HG03045 (cell line): ENCODE data around the gene PACSIN1.
A peak's percentile ranks its signal among the peaks of the same experiment; 100 is the strongest.

ENCODE experiments used
- ATAC-seq: cut with Tn5 transposase; IDR thresholded peaks from one replicate; pipeline ENCODE4 v1.9.1; 2021; ENCODE audit warnings: mild to moderate bottlenecking, moderate library complexity; ENCODE audit not compliant: unreplicated experiment

Gene PACSIN1, protein sequence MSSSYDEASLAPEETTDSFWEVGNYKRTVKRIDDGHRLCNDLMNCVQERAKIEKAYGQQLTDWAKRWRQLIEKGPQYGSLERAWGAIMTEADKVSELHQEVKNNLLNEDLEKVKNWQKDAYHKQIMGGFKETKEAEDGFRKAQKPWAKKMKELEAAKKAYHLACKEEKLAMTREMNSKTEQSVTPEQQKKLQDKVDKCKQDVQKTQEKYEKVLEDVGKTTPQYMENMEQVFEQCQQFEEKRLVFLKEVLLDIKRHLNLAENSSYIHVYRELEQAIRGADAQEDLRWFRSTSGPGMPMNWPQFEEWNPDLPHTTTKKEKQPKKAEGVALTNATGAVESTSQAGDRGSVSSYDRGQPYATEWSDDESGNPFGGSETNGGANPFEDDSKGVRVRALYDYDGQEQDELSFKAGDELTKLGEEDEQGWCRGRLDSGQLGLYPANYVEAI

DNA sequence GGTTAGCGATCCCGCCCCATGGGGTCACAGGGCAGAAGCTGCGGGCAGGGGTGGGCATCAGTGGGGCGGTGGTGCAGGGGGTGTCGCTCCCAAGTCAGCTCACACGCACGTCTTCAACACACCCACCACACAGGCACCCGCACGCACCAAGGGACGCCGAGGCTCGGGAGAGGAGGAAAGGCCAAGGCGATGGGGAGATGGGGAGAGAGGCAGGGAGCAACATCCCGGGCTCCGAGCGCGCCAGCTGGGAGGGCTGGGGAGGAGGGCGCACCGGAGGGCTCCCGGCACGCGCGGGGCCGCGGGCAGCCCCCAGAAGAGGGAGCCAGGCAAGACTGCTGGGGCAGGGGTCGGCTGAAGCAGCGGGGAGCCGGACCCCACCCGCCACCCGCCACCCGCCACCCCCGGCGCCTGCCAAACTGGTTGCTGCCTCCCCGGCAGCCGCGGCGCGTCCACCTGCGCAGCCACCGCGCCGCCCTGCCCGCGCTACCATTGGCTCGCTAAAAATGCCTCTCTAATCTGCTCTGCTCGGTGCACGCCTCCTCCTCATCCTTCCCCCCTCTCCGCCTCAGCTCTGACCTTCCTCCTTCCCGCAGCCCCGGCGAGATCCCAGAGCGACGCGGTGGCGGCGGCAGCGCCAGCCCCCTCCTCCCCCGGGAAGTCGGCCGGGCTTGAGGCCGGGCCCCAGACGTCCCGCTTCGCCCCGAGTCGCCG lies at the start of gene PACSIN1:
PACSIN1 (plus strand) TSS at position 546 of the 711 bp plus-strand sequence. CDS start 60,230 bp downstream, outside the sequence.
- no peak for ATAC-seq

DNA sequence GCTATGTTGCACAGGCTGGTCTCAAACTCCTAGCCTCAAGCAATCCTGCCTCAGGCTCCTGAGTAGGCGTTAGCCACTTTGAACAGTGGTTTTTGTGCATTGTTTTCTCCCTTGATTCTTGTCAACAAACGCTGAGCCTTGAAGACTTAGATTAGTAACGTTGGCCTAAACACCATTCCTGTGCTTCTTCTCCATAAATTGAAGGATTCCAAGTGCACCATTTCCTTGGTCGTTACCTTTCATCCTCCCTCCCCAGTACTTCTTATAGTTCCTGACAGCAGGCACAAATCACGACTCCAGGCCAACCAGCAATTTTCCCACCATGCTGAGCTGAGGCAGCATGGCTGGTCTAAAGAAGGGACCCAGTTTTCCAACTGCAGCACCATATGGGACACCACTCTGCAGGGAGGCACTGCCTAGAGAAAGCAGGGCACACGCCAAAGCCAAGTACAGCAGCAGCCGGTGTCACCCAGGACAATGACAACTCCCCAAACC lies 49.0 kb upstream of the PACSIN1 start:
- no peak for ATAC-seq

DNA sequence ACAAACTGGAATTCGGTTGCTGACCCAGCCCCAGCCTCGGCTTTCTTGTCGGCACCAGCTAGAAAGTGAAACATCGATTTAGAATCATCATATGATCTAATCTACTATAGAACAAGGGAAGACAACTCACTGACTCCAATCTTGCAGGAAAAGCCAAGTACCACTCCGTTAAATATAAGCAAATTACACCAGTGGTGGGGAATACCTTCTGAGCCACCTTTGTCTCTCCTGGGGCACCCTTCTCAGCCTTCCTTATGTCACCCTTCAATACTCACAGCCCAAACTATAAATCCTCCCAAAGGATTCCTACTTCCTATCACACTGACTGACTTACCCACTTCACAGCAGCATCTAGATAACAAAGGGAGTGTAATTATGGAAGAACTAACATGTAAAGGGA lies 47.5 kb upstream of the PACSIN1 start:
- ATAC-seq: no peak

DNA sequence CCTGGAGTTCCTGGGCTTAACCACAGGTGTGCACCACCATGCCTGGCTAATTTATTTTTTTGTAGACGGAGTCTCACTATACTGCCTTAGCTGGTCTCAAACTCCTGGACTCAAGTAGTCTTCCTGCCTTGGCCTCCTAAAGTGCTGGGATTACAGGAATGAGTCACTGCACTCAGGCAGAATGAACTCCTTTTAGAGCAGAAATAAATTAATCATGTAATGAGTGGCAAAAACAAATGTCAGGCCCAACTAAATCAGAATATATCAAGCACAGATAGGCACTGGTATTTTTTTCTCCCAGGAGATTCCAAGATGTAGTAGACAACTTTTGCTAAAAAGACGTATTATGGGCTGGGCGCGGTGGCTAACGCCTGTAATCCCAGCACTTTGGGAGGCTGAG lies 42.6 kb upstream of the PACSIN1 start:
- no peak for ATAC-seq

DNA sequence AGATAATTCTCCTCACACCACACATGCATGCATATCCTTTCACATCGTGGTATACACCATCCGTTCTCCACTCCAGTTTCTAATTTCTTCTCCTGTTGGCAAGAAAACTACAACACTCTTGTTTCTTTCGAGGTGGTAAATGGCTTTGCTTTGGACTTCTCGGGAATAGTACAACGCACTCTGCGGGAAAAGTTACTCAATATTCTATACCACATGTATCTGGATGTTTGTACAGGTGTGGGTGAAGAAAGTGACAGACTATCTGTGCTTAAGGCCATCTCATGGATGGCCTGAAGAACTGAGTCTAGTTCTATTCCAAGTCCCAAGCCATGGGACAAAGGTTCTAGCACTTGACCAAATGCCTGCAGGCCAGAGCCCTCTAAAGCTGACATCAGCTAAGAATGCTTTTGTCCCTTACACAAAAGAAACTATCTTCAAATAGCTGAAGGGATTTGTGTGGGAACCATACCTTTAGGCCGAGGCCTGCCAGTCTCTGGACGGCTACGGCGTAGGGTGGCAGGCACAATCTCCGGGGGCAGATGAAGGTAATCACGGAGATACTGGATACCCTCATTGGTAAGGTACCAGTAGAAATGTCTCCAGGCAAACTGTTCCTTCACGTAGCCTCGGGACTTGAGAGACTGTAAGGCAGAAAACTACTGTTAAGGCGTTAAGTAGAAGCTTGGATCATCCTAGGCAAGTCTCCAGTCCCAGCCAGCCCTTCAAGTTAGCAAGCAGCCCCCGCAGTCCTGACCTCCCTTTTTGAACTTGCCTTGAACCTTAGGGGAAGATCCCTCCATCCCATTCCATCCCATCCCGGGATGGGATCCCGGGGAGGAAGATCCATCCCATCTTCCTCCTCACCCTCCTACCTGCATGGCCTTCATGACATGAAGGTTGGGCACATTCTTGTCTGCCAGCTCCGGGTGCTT lies 41.4 kb upstream of the PACSIN1 start:
- ATAC-seq: no peak

DNA sequence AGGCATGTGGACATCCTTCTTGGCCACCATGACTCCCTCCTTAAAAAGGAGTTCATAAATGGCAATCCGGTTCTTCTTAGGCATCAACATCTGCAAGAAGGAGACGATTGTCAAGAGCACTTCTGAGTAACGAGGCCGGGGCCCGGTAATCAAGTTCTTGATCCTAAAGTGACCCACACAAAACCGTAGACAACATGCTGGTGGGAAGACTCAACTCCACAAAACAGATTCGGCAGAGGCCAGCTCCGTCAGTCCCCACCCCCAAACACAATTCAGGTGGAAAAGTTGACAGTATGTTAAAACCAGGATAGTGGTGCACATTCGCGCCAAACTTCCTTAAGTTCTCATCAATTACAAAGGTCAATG lies 40.8 kb upstream of the PACSIN1 start:
- no peak for ATAC-seq

DNA sequence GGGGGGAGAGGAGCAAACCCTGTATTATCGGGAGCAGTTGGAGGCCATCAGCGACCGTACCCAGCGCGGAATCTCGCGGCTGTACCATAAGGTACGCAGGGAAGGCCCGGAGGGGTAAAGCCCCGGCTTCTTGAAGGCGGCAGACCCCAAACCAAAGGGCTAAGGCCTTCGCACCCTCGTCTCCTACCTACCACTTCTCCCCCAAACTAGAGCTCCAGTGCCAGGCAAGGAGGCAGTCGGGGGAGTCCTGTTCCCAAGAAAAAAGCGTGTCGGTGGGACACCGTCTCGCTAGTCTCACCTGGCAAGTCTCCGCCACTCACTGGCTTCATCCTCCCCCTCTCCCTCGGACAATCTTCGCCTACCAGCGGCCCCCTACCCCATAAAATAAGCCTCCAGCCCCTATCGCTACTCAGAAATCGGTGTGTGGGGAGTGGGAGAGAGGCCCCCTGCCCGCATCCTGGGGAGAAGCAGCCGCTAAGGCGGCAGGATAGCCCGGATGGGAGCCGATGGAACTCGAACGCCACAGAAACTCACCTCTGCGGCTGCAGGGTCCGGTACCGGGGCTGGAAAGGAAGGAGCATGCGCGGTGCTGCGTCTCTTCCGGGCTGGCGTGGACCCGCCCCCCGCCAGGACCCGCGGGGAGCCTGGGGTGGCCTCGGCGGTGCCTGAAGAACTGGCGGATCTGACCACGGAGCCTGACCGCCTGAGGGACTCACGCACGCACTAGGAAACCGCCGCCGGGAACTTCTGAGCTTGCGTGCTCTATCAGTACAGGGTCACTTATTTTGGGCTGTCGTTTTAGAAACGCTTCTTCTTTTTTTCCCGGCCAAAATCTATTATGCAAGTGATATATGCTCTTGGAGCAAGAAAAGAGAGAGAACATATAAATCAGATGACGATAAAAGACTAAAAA lies 40.1 kb upstream of the PACSIN1 start, which contains the start of gene RPS10:
RPS10 (minus strand) TSS at position 572 of the 913 bp plus-strand sequence. CDS start 848 bp downstream, outside the sequence.
- peak; percentile 86 for ATAC-seq

DNA sequence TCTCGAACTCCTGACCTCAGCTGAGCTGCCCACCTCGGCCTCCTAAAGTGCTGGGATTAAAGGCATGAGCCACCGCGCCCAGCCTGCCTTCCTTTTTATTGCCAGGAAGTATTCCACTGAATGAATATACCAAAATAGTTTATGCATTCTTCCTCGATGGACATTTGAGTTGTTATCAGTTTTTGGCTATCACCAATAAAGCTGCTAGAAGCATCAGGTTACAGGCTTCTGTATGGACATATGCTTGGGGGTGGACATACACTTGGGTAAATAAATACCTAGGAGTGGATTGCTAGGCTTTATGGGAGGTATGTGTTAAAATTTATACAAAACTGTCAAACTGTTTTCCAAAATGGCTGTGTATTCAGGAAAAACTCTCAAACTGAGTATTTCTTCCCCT lies 30.0 kb upstream of the PACSIN1 start:
- no peak for ATAC-seq

DNA sequence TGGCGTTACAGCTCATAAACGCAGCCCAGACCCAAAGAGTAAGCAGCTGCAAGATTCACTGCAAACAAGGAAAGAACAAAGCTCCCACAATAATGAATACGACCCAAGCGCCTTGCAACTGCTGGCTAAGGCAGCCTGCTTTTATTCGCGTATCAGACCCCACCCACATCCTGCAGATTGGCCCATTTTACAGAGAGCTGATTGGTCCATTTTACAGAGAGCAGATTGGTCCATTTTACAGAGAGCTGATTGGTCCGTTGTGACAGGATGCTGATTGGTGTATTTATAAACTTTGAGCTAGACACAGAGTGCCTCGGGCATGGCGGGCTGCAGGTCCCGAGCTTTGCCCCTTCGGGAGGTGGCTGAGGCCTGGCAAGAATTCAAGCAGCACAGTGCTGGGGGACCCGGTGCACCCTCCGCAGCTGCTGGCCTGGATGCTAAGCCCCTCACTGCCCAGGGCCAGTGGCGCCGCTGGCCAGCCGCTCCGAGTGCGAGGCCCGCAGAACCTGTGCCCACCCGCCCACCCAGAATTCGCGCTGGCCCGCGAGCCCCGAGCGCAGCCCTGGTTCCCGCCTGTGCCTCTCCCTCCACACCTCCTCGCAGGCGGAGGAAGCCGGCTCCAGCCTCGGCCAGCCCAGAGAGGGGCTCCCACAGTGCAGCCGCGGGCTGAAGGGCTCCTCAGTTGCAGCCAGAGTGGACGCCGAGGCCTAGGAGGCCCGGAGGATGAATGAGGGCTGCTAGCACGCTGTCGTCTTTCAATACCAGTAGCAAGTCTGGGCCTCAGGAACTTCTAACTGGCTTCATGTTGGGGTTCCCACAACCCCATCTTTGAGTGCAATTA lies 28.9 kb upstream of the PACSIN1 start:
- no peak for ATAC-seq

DNA sequence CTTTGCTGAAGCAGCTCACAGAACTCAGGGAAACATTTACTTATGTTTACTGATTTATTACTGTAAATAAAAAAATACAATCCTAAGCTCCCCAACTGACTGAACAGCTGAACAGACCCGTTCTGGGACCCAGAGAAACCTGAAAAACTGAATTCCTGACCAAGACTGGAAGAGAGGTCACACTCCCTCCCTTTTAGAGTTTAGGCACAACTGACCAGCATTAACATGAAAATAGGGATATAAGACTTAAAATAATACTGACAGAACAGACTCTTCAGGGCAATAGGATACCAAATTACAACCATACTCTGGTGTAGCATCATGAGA lies 28.3 kb upstream of the PACSIN1 start:
- ATAC-seq: no peak

DNA sequence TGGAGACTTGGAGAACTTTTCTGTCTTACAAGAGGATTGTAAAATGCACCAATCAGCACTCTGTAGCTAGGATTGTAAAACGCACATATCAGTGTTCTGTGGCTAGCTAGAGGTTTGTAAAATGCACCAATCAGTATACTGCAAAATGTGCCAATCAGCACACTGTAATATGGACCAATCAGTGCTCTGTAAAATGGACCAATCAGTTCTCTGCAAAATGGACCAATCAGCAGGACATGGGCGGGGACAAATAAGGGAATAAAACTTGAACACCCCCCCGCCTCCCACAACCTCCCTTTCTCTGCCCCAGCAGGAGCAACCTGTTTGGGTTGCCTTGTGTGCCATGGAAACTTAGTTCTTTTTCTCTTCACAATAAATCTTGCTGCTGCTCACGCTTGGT lies 27.2 kb upstream of the PACSIN1 start:
- ATAC-seq: no peak

DNA sequence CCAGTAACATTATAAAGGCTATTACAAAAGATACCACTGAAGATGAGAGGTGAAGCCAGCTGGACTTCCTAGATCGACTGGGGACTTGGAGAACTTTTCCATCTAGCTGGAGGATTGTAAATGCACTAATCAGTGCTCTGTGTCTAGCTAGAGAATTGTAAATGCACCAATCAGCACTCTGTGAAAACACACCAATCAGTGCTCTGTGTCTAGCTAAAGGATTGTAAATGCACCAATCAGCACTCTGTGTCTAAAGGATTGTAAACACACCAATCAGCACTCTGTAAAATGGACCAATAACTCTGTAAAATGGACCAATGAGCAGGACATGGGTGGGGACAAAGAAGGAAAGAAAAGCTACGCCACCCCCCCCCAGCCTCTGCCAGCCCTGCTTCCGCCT lies 26.4 kb upstream of the PACSIN1 start:
- no peak for ATAC-seq

DNA sequence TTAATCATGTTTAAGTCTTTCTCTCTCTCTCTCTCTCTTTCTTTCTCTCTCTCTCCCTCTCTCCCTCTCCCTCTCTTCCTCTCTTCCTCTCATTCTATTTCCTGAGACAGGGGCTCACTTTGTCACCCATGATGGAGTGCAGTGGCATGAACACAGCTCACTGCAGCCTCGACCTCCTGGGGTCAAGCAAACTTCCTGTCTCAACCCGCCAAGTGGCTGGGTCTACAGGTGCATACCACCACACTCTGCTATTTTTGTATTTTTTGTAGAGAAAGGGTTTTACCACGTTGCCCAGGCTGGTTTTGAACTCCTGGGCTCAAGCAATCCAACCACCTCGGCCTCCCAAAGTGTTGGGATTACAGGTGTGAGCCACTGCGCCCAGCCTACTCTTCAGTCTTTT lies 24.4 kb upstream of the PACSIN1 start:
- ATAC-seq: no peak

DNA sequence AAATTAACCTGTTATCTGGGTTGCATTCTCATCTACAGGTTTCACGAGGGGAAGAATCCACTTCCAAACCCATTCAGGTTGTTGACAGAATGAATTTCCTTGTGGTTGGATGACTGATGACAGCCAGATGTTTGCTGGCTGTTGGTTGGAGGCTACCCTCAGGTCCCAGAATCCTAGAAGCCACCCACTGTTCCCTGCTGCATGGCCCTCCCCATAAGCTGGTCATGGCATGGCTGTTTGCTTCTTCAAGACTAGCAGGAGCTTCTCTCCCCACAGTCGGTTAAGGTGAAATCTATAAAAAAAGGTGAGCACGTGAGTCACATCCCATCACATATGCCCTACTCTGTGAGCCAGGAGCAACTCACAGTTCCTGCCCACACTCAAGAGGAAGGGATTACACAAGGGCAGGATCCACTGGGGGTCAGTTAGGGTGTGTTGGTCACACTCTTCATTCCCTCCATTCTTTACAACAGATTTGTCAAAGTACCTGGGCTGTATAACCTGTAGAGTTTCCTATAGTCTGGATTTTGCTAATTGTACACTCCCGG lies 20.5 kb upstream of the PACSIN1 start:
- no peak for ATAC-seq

DNA sequence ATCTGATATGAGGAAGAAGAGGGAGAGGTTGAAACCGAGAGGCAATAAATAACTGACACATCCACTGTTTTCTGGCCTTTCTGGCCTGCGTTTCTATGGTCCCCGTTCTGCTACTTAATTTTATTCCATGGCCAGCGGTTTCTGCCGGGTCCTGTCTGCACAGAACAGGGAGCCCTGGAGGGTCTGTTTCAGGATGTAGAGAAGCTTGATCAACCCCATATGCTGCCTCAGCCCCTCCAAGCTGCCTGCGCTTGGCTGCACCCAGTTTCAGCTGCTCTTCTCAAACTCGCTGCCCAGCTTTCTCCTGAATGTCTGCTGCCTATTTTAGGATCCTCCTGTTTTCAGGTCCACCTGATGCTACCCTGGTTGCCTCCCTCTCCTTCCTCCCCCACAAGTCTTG lies 18.5 kb upstream of the PACSIN1 start:
- no peak for ATAC-seq

DNA sequence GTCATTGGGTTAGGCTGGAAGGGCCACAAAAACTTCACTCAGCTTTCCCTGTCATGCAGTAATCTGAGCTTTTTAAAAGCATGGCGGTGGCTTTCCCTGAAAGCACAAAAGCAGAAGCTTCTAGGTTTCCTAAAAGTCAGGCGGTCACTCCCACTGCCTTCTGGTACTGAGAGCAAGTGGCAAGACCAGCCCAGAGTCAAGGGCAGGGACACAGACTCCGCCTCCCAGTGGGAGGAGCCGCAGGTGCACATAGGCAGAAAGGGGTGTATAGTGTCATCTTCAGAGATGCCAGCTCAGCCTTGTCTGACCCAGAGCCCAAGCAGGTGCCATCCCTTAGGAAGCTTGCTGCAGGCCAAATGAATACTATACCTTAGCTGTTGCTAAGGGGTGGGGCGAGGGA lies 18.0 kb upstream of the PACSIN1 start:
- ATAC-seq: no peak

DNA sequence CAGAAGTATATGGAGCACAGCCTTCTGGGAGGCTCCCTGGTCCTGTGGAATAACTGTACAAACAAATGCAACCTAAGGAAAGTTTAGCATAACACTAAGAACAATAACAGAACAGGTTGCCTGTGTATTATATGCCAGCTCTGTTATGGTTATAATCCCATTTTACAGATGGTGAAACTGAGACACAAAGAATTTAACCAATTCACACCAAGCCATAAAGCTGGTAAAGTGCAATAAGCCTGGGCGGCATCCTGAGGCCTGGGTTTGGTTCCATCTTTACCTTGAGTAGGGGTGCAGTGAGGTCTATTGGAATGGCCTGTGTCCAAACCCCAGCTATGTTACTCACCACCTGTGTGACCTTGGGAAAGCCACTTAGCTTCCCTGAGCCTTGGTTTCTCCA lies 14.7 kb upstream of the PACSIN1 start:
- no peak for ATAC-seq

DNA sequence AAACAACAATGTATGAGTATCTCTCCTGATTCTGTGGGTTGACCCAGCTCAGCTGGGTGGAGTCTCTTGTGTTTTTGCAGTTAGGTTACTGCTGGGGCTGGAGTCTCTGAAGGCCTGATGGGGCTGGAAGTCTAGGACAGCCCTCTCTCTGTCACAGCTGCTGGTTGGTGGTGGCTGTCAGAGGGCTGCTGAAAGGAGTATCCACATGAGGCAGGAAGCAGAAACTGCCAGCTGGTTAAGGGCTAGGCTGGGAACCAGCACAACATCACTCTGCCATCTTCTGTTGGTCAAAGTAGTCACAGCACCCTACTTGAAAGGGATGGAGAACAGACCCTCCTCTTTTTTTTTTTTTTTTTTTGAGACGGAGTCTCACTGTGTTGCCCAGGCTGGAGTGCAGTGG lies 10.0 kb upstream of the PACSIN1 start:
- ATAC-seq: no peak

DNA sequence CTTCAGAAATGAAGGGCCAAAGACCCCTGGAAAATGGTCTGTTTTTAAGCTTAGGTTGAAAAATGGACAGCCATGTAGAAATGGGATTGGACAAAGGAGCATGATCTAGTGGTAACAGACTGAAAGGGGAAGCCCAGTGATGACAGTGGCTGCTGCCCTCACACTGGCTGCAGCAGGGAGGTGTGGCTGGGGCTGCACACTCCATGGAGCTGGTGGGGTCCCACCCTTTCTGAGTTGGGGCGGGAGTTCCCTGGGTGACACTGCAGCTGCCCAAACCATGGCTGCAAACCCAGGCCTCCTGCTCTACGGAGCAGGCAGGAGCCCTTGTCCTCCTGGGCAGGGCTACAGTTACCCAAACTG lies 8.5 kb upstream of the PACSIN1 start:
- no peak for ATAC-seq
